Natural killer cell (primary cell): ENCODE results near the gene CDH6. TPM values are rescaled to one million over a fixed set of nuclear protein-coding genes. Genes with fewer than 3 reads are reported as not detected.

ENCODE experiments used
- ATAC-seq, 3 donors: fragments of 150-1000 bp in 2 of 3; fragments of 200-7000 bp in 1 of 3; cut with Tn5 transposase; 1 replicate in 1 of 3; 2 replicates in 2 of 3; pipeline ENCODE4 v1.10.0; 2021; ENCODE audit warnings: mild to moderate bottlenecking in 2 of 3, moderate library complexity in 2 of 3
- DNase-seq, 2 donors: peaks; one replicate each; pipeline versions ENCODE4 v3.0.0 to v3.0.0-alpha.2; 2013 to 2021; ENCODE audit warnings: mixed read lengths in 1 of 2
- H3K27ac ChIP-seq: one replicate; pipeline ENCODE4 v1.5.1; 2013; ENCODE audit warnings: mild to moderate bottlenecking, low read length
- H3K27me3 ChIP-seq: one replicate; pipeline ENCODE4 v1.6.1; 2013; ENCODE audit warnings: low read length; ENCODE audit not compliant: control insufficient read depth, insufficient read depth
- H3K36me3 ChIP-seq: one replicate; pipeline ENCODE4 v1.6.1; 2013; ENCODE audit warnings: low read length; ENCODE audit not compliant: control insufficient read depth, insufficient read depth
- H3K4me1 ChIP-seq: one replicate; pipeline ENCODE4 v1.6.1; 2013; ENCODE audit warnings: low read length; ENCODE audit not compliant: control insufficient read depth, insufficient read depth
- H3K4me3 ChIP-seq: one replicate; pipeline ENCODE4 v1.5.1; 2013; ENCODE audit warnings: low read length
- H3K9me3 ChIP-seq: one replicate; pipeline ENCODE4 v1.6.1; 2013; ENCODE audit warnings: low read length; ENCODE audit not compliant: control insufficient read depth, insufficient read depth
- H3K27ac Mint-ChIP-seq, 2 donors: one replicate each; pipeline ENCODE4 v1.8.0; 2022; ENCODE audit warnings: mild to moderate bottlenecking in 2 of 2, mixed read lengths in 2 of 2, moderate library complexity in 1 of 2
- H3K27me3 Mint-ChIP-seq, 2 donors: one replicate each; pipeline ENCODE4 v1.8.0; 2022; ENCODE audit warnings: low read depth in 2 of 2, mixed read lengths in 2 of 2
- H3K36me3 Mint-ChIP-seq: one replicate; pipeline ENCODE4 v1.8.0; 2022; ENCODE audit warnings: mixed read lengths
- H3K4me1 Mint-ChIP-seq, 2 donors: one replicate each; pipeline ENCODE4 v1.8.0; 2022; ENCODE audit warnings: mixed read lengths in 2 of 2
- H3K4me3 Mint-ChIP-seq: one replicate; pipeline ENCODE4 v1.8.0; 2022; ENCODE audit warnings: mild to moderate bottlenecking, moderate library complexity, mixed read lengths
- H3K9me3 Mint-ChIP-seq, 2 donors: one replicate each; pipeline ENCODE4 v1.8.0; 2022; ENCODE audit warnings: mixed read lengths in 2 of 2
- CTCF ChIP-seq: fragments of 200-600 bp; IDR thresholded peaks from one replicate; pipeline ENCODE4 v1.8.0; 2022; ENCODE audit warnings: antibody characterized with exemption
- WGBS: methylation state at CpG from one replicate; pipeline ENCODE4 v1.1.7; 2013; ENCODE audit warnings: missing lambda C conversion rate; ENCODE audit not compliant: insufficient coverage; 5-methylcytosine and 5-hydroxymethylcytosine counted together
- intact Hi-C: fragments of 100-400 bp; cut with micrococcal nuclease; formaldehyde crosslinking; loops from one replicate; pipeline ENCODE4 v1.14.2; 2022
- total RNA-seq, 4 donors: library from RNA; stranded (reverse); fragments of 120-200 nt in 1 of 4; gene quantifications; one replicate each; pipeline versions ENCODE4 v1.2.3 to v1.2.4, GENCODE V29; 2013 to 2022

CDH6 gene
- total RNA-seq, 3 donors from 2014 or later (not counting 1 experiment from before 2014, with no cell fraction given), result not detected

GRCh38 chr5:31238497-31238896 lies 45.0 kb downstream of the CDH6 start:
- ATAC-seq, result no peak
- H3K27ac ChIP-seq, result no peak overlapping the region
- H3K4me3 ChIP-seq, result no peak overlapping the region
- no peaks in the 10 kb centered on the region for H3K4me1 Mint-ChIP-seq
- no peak overlapping the region for H3K4me3 Mint-ChIP-seq
- peaks cover 0 to 3% of the 10 kb centered on the region in 2 donors for H3K9me3 Mint-ChIP-seq
- H3K4me1 ChIP-seq, result no peaks in the 10 kb centered on the region
- no peaks in the 10 kb centered on the region for H3K36me3 Mint-ChIP-seq
- intact Hi-C loops, result no loop called here
- WGBS, result 67% methylated on average over 1 of the region's 2 CpGs
- H3K27ac Mint-ChIP-seq, result no peak overlapping the region
- no peaks in the 10 kb centered on the region for H3K36me3 ChIP-seq
- no peaks in the 10 kb centered on the region for H3K27me3 Mint-ChIP-seq
- TF ChIP-seq CTCF, result no peak
- no peak for DNase-seq
- H3K9me3 ChIP-seq, result no peaks in the 10 kb centered on the region
- no peaks in the 10 kb centered on the region for H3K27me3 ChIP-seq

DNA sequence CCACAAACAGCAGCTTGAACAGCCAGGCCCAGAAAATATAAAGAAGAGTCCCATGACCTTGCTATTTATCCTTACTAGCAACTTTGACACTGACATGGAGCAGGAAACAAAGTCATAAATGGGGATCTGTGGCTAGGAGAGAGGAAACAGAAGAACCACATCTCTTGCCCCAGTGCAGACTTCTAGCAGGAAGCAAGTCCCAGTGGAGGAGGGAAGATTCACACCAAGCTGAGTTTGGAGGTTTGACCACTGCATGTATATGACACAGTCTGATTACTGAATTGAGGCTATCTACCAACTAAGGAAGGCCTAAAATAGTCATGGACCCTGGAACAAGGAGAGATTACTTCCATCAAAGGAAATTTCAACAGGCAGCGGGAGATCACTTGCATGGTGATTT lies 51.4 kb downstream of the CDH6 start:
- no peak for DNase-seq
- no peak for TF ChIP-seq CTCF
- no peaks in the 10 kb centered on the region for H3K9me3 ChIP-seq
- 95% methylated on average over 1 of the region's 1 CpG for WGBS
- Mint-ChIP-seq H3K9me3 (no peaks in the 10 kb centered on the region), H3K36me3 (no peaks in the 10 kb centered on the region), H3K4me1 (no peaks in the 10 kb centered on the region), H3K27me3 (no peaks in the 10 kb centered on the region), H3K27ac (no peak overlapping the region), H3K4me3 (no peak overlapping the region)
- H3K27me3 ChIP-seq, result no peaks in the 10 kb centered on the region
- H3K36me3 ChIP-seq, result no peaks in the 10 kb centered on the region
- ATAC-seq, result no peak
- H3K4me3 ChIP-seq, result no peak overlapping the region
- H3K4me1 ChIP-seq, result no peaks in the 10 kb centered on the region
- no peak overlapping the region for H3K27ac ChIP-seq
- intact Hi-C loops, result no loop called here

GRCh38 chr5:31247381-31247780 lies 53.9 kb downstream of the CDH6 start:
- intact Hi-C loops, result no loop called here
- Mint-ChIP-seq H3K4me1 (no peaks in the 10 kb centered on the region), H3K27me3 (no peaks in the 10 kb centered on the region), H3K36me3 (no peaks in the 10 kb centered on the region), H3K4me3 (no peak overlapping the region), H3K27ac (no peak overlapping the region), H3K9me3 (peaks cover 0 to 3% of the 10 kb centered on the region in 2 donors)
- ATAC-seq, result no peak
- no peak overlapping the region for H3K4me3 ChIP-seq
- no peaks in the 10 kb centered on the region for H3K27me3 ChIP-seq
- no peaks in the 10 kb centered on the region for H3K9me3 ChIP-seq
- no peak overlapping the region for H3K27ac ChIP-seq
- no peaks in the 10 kb centered on the region for H3K36me3 ChIP-seq
- DNase-seq, result no peak
- TF ChIP-seq CTCF, result no peak
- no peaks in the 10 kb centered on the region for H3K4me1 ChIP-seq

GRCh38 chr5:31250201-31250600 lies 56.7 kb downstream of the CDH6 start:
- Mint-ChIP-seq H3K36me3 (no peaks in the 10 kb centered on the region), H3K27ac (no peak overlapping the region), H3K4me3 (no peak overlapping the region), H3K9me3 (peaks cover 3% of the 10 kb centered on the region in 2 donors), H3K4me1 (no peaks in the 10 kb centered on the region), H3K27me3 (no peaks in the 10 kb centered on the region)
- H3K4me3 ChIP-seq, result no peak overlapping the region
- H3K9me3 ChIP-seq, result no peaks in the 10 kb centered on the region
- no peak overlapping the region for H3K27ac ChIP-seq
- peak in 1 of 3 donors; percentile 54 for ATAC-seq
- H3K36me3 ChIP-seq, result no peaks in the 10 kb centered on the region
- no peak for TF ChIP-seq CTCF
- intact Hi-C loops, result no loop called here
- DNase-seq, result no peak
- 93% methylated on average over 3 of the region's 3 CpGs for WGBS
- no peaks in the 10 kb centered on the region for H3K27me3 ChIP-seq
- no peaks in the 10 kb centered on the region for H3K4me1 ChIP-seq
